Adrenal gland (tissue), 5 donors: ENCODE results near the gene HHAT.

Experiments used
- CTCF ChIP-seq, 6 experiments: fragments of 450-650 bp in 4 of 6; fragments of 200-600 bp in 2 of 6; sonication (generic) in 1 of 6; IDR thresholded peaks; 1 replicate in 5 of 6; 2 replicates in 1 of 6; pipeline versions ENCODE4 v1.5.1 to v1.8.0; 2016 to 2021; ENCODE audit warnings: antibody characterized with exemption in 6 of 6, mild to moderate bottlenecking in 2 of 6, moderate library complexity in 1 of 6
- POLR2A ChIP-seq, 2 donors: fragments of 450-650 bp; IDR thresholded peaks; one replicate each; pipeline ENCODE4 v1.6.1; 2017; ENCODE audit warnings: antibody characterized with exemption in 2 of 2, mild to moderate bottlenecking in 2 of 2, moderate library complexity in 1 of 2
- donor health status: DM: no; HTN: no; CAD: no.

- TF ChIP-seq CTCF (IDR thresholded peaks at IDR 0.05) (no peak), POLR2A (IDR thresholded peaks at IDR 0.05) (no peak)
These were observed 297.0 kb downstream of the HHAT start for GRCh38 chr1:210625715-210626114.
